K562 (cell line): ENCODE data around the gene ADARB2. TPM values are rescaled to one million over a fixed set of nuclear protein-coding genes. Genes with fewer than 3 reads are reported as not detected.

Source experiments
- ATAC-seq: fragments of 200-7000 bp; cut with Tn5 transposase; 3 replicates; pipeline ENCODE4 v1.9.1; 2020; ENCODE audit warnings: moderate library complexity
- BruUV-seq: library from RNA; stranded (reverse); fragments of 400-500 nt; replicated peaks from 2 replicates; lab custom pipeline; 2021; lab: Mats Ljungman, UMichigan
- CTCF ChIA-PET: fragments of 300-600 bp; formaldehyde crosslinking; extraction: SDS; loops from one replicate; lab custom pipeline; 2021; ENCODE audit warnings: low intra/inter-chr PET ratio; lab: Yijun Ruan, JAX
- POLR2A ChIA-PET: fragments of 300-600, 350-650 bp; sonication (Branson Sonifier 250); formaldehyde crosslinking; extraction: SDS; loops from one replicate; lab custom pipeline; 2021; ENCODE audit warnings: antibody characterized with exemption, inconsistent platforms; lab: Yijun Ruan, JAX
- DNase-seq, 4 experiments: peaks; one replicate each; pipeline versions ENCODE4 v3.0.0 to v3.0.0-alpha.2; 2011 to 2018; ENCODE audit warnings: low spot score in 3 of 4, mixed read lengths in 3 of 4; ENCODE audit errors: extremely low read depth in 1 of 4
- FAIRE-seq: peaks from 2 replicates; lab custom pipeline; 2011; peaks lifted over from hg19 to GRCh38; lab: Jason Lieb, UNC
- H2AFZ ChIP-seq: 2 replicates; pipeline ENCODE4 v1.6.0; 2011; ENCODE audit warnings: low read depth, low read length, control low read depth, inconsistent platforms
- H3K27ac ChIP-seq: fragments of 200-600 bp; 3 replicates; pipeline ENCODE4 v1.8.0; 2011; ENCODE audit warnings: low read depth, mild to moderate bottlenecking, control low read depth, inconsistent platforms, low read length, moderate library complexity, mixed read lengths; ENCODE audit errors: extremely low read depth
- H3K27me3 ChIP-seq, 2 experiments: fragments of 300-600 bp in 1 of 2; 2 replicates in 1 of 2; 3 replicates in 1 of 2; pipeline versions ENCODE4 v1.6.0 to v1.8.0; 2011; ENCODE audit warnings: inconsistent platforms in 2 of 2, low read length in 2 of 2, mild to moderate bottlenecking in 1 of 2, mixed read lengths in 1 of 2, moderate library complexity in 1 of 2; ENCODE audit not compliant: control insufficient read depth in 2 of 2, insufficient read depth in 2 of 2
- H3K36me3 ChIP-seq: fragments of 300-600 bp; 3 replicates; pipeline ENCODE4 v1.8.0; 2011; ENCODE audit warnings: mild to moderate bottlenecking, low read length, inconsistent platforms; ENCODE audit not compliant: control insufficient read depth, insufficient read depth
- H3K4me1 ChIP-seq, 2 experiments: fragments of 200-600 bp in 1 of 2; replicated peaks in 1 of 2; 2 replicates in 1 of 2; 3 replicates in 1 of 2; pipeline versions ENCODE4 v1.5.1 to v1.8.0; 2011; ENCODE audit warnings: inconsistent platforms in 2 of 2, low read length in 2 of 2, mild to moderate bottlenecking in 1 of 2, mixed read lengths in 1 of 2, moderate library complexity in 1 of 2; ENCODE audit not compliant: control insufficient read depth in 2 of 2, insufficient read depth in 2 of 2
- H3K4me2 ChIP-seq: 2 replicates; pipeline ENCODE4 v1.6.1; 2011; ENCODE audit warnings: low read length, control low read depth, inconsistent platforms, mixed read lengths; ENCODE audit not compliant: insufficient read depth
- H3K4me3 ChIP-seq: fragments of 200-600 bp; sonication (generic), shearing (Covaris generic); 2 replicates; pipeline ENCODE4 v1.5.1; 2016; ENCODE audit warnings: control low read depth, inconsistent platforms
- H3K79me2 ChIP-seq: fragments of 200-600 bp; 3 replicates; pipeline ENCODE4 v1.8.0; 2011; ENCODE audit warnings: low read length, inconsistent platforms; ENCODE audit not compliant: control insufficient read depth, insufficient read depth
- H3K9ac ChIP-seq, 2 experiments: 2 replicates each; pipeline versions ENCODE4 v1.6.0 to v1.6.1; 2011; ENCODE audit warnings: low read depth in 2 of 2, low read length in 2 of 2, control low read depth in 1 of 2, inconsistent platforms in 1 of 2, mild to moderate bottlenecking in 1 of 2, mixed read lengths in 1 of 2; ENCODE audit not compliant: insufficient read depth in 1 of 2
- H3K9me1 ChIP-seq: one replicate; pipeline ENCODE4 v1.6.0; 2011; ENCODE audit warnings: inconsistent platforms, mild to moderate bottlenecking, low read length, moderate library complexity; ENCODE audit not compliant: control insufficient read depth, insufficient read depth
- H3K9me3 ChIP-seq: replicated peaks from 2 replicates; pipeline ENCODE4 v1.5.1; 2011; ENCODE audit warnings: low read depth, low read length, inconsistent platforms; ENCODE audit not compliant: control insufficient read depth, insufficient read depth
- H4K20me1 ChIP-seq: replicated peaks from 2 replicates; pipeline ENCODE4 v1.6.1; 2011; ENCODE audit warnings: low read length, inconsistent platforms, mixed read lengths; ENCODE audit not compliant: control insufficient read depth, insufficient read depth
- CHCHD3 ChIP-seq: fragments of 250-450 bp; sonication (Bioruptor Pico); IDR thresholded peaks from 2 replicates; pipeline ENCODE4 v2.1.2; 2022; ENCODE audit warnings: mild to moderate bottlenecking
- CREBBP ChIP-seq: IDR thresholded peaks from one replicate; pipeline ENCODE4 v1.6.1; 2012; ENCODE audit warnings: low read depth, mild to moderate bottlenecking, control low read depth, inconsistent platforms, low read length
- KLF13 ChIP-seq: fragments of 450-650 bp; IDR thresholded peaks from 2 replicates; pipeline ENCODE4 v1.6.1; 2016; ENCODE audit warnings: missing genetic modification characterization, low read depth, mild to moderate bottlenecking, missing compliant biosample characterization, moderate library complexity, borderline replicate concordance
- L3MBTL2 ChIP-seq: fragments of 450-650 bp; IDR thresholded peaks from 2 replicates; pipeline ENCODE4 v1.6.1; 2016; ENCODE audit warnings: mild to moderate bottlenecking, moderate library complexity
- PML ChIP-seq: IDR thresholded peaks from 2 replicates; pipeline ENCODE4 v1.6.1; 2012; ENCODE audit warnings: low read length, inconsistent platforms
- POU5F1 ChIP-seq: fragments of 150-350 bp; IDR thresholded peaks from 2 replicates; pipeline ENCODE4 v1.6.1; 2014; ENCODE audit warnings: borderline replicate concordance, low read length, low read depth, mild to moderate bottlenecking; ENCODE audit not compliant: partially characterized antibody
- RB1 ChIP-seq: fragments of 450-650 bp; IDR thresholded peaks from 2 replicates; pipeline ENCODE4 v1.6.1; 2017; ENCODE audit warnings: low read depth, mild to moderate bottlenecking
- STAT5B ChIP-seq: fragments of 250-450 bp; sonication (Bioruptor Pico); IDR thresholded peaks from 2 replicates; pipeline ENCODE4 v1.8.0; 2021; ENCODE audit warnings: mild to moderate bottlenecking, inconsistent platforms
- ZNF785 ChIP-seq: fragments of 250-450 bp; sonication (Bioruptor Pico); IDR thresholded peaks from 2 replicates; pipeline ENCODE4 v1.4.0; 2020; ENCODE audit warnings: mild to moderate bottlenecking
- WGBS: fragments of 100-300 bp; shearing (Covaris generic); methylation state at CpG from one replicate; pipeline ENCODE4 v1.1.6; 2016; ENCODE audit warnings: low coverage, mixed read lengths; ENCODE audit not compliant: insufficient coverage; ENCODE audit errors: missing lambda C conversion rate; 5-methylcytosine and 5-hydroxymethylcytosine counted together
- in situ Hi-C: fragments of 300-500 bp; cut with MboI; formaldehyde crosslinking; loops from 4 replicates; pipeline ENCODE4 v1.15.0; 2018; ENCODE audit warnings: inconsistent platforms, mixed read lengths
- intact Hi-C: fragments of 100-400 bp; cut with micrococcal nuclease; formaldehyde crosslinking; loops from 2 replicates; pipeline ENCODE4 v1.14.2; 2022
- polyA plus RNA-seq, 8 experiments: library from polyadenylated mRNA; depleted of rRNA in 4 of 8; stranded (reverse) in 5 of 8; unstranded in 3 of 8; fragments of >200 nt; fragmentation: Nextera tagmentation in 2 of 8; fragmentation: Illumina TruSeq in 1 of 8; extraction: Ambion mirVana in 2 of 8; extraction: Trizol in 1 of 8; gene quantifications; 2 replicates each; pipeline versions ENCODE4 v1.2.1 to v1.2.3, GENCODE V29; 2011 to 2014; ENCODE audit warnings: inconsistent platforms in 1 of 8, missing spikeins in 1 of 8
- total RNA-seq, 7 experiments: library from RNA; depleted of rRNA in 6 of 7; stranded (reverse); fragments of >200 nt in 6 of 7; fragmentation: Illumina TruSeq in 2 of 7; extraction: Trizol in 2 of 7; gene quantifications; 2 replicates each; pipeline versions ENCODE4 v1.2.1 to v1.2.3, GENCODE V29; 2011 to 2021; ENCODE audit warnings: low replicate concordance in 1 of 7

ADARB2 gene
- total and polyA plus RNA-seq, 9 of the 15 experiments (the other 6 are each of a cell fraction or from before 2014, with no cell fraction given) = not detected

DNA sequence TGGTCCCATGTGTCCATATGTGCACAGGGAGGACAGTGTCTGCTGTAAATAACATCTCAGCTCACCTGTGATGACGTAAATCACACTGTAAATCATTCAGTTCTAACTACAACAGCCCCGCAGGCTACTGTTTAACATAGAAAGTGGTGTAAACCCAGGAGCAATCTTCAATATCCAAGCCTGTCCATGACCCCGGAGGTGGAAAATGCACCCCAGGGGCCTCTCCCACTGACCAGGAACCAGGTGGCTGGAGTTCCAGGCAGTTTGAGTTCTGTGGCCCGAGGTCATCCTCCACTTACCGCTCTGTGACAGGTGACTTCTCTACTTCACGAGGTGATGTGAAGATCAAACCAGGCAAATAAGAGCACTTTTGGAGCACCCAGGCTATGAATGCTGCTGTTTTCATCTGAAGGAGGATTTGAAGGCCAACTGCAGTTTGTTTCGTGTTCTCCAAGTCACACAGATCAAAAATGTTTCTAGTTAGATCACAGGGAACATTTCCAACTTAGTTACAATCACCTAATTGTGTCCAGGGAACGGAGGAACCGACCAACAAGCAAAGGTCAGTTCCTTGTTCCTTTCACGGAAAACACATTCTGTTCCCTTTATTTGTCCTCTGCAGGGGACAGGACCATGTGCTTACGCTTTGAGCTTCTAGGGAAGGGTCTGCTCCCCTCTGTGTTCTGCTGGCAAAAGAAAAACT lies 549.3 kb downstream of the ADARB2 start:
- peaks cover 75 to 96% of the 10 kb centered on the region in 2 experiments for H3K27me3 ChIP-seq
- no peak for ATAC-seq

More for the DNA sequence above, 549.3 kb downstream of the ADARB2 start:
- Histone ChIP-seq H3K4me3 (no peak overlapping the region), H4K20me1 (peaks cover 23% of the 10 kb centered on the region; the same call in 1 of the 2 replicates), H3K9me1 (no peaks in the 10 kb centered on the region), H3K36me3 (no peaks in the 10 kb centered on the region), H3K9ac (no peak overlapping the region), H3K79me2 (no peaks in the 10 kb centered on the region), H3K27ac (no peak overlapping the region), H3K9me3 (no peaks in the 10 kb centered on the region), H2AFZ (no peak overlapping the region), H3K4me2 (no peak overlapping the region), H3K4me1 (peaks cover 0 to 22% of the 10 kb centered on the region in 2 experiments; a peak in 3 of 5 replicates)
- intact Hi-C loops (no loop called here), in situ Hi-C loops (no loop called here)
- TF ChIP-seq KLF13 (tag) = no peak
- no peak for TF ChIP-seq L3MBTL2
- no peak for TF ChIP-seq ZNF785 (CRISPR knock-in tag)
- no peak for TF ChIP-seq RB1
- no peak for TF ChIP-seq PML
- no peak for TF ChIP-seq CHCHD3 (CRISPR knock-in tag)
- no peak for TF ChIP-seq POU5F1
- no peak for TF ChIP-seq CREBBP
- TF ChIP-seq STAT5B = no peak
- CTCF ChIA-PET = no interaction called here
- FAIRE-seq (no peak), DNase-seq (no peak)
- no TSS peak for BruUV-seq
- 8% methylated on average over 11 of the region's 11 CpGs for WGBS
- POLR2A ChIA-PET = no interaction called here
